Hepatic stellate cell (primary cell): ENCODE measurements around the gene ADCY5.
"Not testable (repeated sequence)": the region's sequence is repeated elsewhere in the genome, so short reads cannot be mapped to it uniquely, and the experiment has no call there.

Experiments used
- DNase-seq: peaks from one replicate; pipeline ENCODE4 v3.0.0; 2011; ENCODE audit warnings: low spot score

ADCY5 gene

DNA sequence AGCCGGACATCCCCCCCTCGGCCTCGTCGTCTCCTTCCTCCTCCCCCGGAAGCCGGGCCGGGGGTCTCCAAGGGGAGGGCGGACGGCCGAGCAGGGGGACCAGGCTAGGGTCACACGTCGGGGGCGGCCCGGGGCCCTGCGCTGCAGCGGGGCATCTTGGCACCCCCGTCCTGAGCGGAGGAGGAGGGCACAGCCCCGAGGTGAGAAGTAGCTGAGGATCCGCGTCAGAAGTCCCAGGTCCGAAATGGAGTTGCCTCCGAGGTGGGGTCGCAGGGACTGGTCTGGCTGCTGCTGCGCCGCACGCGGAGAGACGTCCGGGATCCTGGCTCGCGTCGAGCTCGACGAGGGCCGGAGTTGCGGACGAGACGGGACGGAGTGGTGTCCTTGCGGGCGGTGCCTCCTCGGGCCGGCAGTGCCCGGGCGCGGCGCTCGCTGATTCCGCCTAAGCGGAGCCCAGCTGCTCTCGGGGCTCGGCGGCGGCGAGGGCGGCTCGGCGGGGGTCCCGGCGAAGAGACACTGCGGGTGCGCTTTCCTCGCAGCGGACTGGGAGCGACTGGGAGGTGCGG, at the start of gene ADCY5:
Gene ADCY5 (minus strand): TSS at position 555 of the 566 bp plus-strand sequence. CDS start 545 bp downstream, at position 10.
- no peak for DNase-seq

DNA sequence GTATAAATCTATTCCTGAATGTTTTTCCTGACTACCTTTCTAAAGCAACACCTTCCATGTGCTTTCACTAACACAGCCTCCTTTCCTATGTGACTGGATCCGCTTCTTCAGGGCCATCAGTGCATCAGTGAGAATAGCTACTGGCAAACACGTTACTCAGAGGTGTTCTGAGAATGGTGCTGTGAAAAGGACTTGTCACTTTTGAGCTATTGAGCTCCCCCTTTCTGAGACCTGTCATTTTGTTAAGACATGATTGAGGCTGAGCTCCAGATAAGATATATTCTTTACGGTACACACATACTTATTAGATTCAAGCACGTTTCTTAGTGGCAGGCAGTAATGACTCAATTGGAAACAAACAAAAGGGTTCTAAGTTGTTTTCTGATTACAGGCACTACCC, 45.0 kb upstream of the ADCY5 start:
- no peak for DNase-seq

- DNase-seq = no peak
Observed at GRCh38 chr3:123491966-123492587, 43.2 kb upstream of the ADCY5 start.

DNA sequence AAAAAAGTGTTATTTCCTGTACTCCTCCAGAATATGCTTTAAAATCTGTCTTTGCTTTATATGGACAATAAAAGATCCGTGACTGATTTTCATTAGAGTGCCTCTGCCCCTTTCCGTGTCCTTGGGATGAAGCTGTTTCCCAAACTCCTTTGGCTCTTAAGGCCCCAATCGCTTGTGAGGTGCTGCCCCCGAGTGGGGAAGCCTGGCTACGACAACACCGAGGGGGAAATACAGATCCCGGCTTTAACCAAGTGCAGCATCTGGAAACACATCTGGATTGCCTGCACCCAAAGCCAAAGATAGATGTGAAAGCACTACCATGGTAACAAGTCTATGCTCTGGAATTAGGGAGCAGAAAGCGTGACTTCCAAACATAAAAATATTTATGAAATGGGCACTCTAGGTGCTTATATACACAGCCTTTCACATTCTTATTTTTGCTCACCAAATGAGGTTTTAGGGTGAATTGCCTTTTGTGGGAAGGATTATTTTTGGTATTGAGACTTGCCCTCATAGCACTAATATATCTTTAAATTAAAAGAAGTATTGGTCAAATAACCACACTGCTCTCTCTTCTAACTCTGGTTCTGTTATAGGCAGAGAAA, 40.6 kb upstream of the ADCY5 start:
- peak; percentile 71 for DNase-seq

- DNase-seq = no peak
Observed at GRCh38 chr3:123488645-123489347, 39.9 kb upstream of the ADCY5 start.

DNA sequence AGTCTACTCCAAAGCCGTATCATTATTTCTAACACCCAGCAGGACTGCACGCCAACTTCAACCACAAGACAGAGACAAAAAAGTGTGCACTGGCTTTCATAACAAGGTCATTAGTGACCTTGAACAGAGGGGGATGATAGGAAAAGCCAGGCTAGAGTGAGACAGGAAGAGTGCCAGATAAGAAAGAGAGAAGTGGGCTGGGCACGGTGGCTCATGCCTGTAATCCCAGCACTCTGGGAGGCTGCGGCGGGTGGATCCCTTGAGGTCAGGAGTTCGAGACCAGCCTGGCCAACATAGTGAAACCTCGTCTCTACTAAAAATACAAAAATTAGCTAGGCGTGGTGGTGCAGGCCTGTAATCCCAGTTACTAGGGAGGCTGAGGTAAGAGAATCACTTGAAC, 38.2 kb upstream of the ADCY5 start:
- not testable (repeated sequence) for DNase-seq

DNA sequence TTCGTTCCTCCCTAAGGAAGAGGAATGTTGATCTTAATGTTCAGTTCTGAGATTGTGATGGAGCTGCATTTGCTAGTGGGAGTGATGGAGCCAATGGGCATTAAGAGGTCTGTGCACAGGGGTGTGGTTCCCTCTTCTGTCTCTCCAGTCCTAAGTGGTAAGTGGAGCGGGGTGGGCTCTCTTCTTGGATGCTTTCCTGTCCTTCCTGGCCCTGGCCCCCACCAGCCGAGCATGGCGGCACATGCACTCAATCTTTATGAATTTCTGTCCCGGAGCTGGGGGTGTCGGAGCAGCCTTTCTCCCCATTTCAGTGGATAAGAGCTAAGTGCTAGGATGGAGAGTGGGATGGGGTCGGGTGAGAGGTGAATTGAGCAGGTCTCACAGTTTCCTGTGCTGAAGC, 37.6 kb upstream of the ADCY5 start:
- DNase-seq = no peak

GRCh38 chr3:123485551-123485950, 36.7 kb upstream of the ADCY5 start:
- no peak for DNase-seq

- DNase-seq = no peak
Observed at GRCh38 chr3:123483146-123483545, 34.3 kb upstream of the ADCY5 start.

- no peak for DNase-seq
Observed at GRCh38 chr3:123481722-123482457, 33.0 kb upstream of the ADCY5 start.

DNA sequence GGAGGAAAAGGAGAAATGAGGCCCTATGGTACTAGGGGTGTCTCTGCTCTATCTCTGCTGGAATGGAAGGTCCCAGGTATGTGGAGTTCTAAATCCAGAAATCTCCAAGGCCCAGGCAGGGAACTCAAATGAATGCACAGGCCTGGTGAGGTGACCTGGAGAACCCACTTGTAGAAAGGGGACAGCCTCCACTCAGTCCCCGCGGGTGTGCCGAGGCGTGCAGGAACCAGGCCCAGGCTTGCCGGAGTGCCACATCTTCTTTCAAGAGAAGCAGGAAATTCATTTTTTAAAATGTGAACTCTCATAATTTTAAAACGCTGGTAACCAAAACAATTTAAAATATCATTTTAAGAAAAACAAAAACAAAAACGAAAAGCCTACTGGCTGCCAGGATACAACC, 32.2 kb upstream of the ADCY5 start:
- DNase-seq = no peak

GRCh38 chr3:123480428-123480827, 31.5 kb upstream of the ADCY5 start:
- no peak for DNase-seq

- no peak for DNase-seq
Observed at GRCh38 chr3:123479891-123480290, 31.0 kb upstream of the ADCY5 start.

DNA sequence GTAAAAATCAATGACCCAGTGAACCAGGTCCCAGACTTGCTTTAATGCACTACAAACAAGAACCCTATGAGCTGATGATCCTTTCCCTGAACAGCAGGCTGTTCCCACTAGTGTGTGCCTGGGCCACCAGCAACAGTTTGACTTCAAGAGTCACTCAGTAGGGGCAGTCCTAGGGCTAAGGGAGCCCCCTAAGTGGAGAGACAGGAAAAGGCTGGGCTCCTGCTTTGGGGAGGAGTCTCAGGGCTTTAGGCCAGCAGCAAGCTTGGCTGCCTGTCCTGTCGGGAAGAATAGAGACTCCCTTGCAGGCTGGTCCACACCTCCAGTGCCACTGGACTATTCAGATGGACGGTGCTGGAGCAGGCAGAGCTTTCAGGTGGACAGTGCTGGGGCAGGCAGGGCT, 29.4 kb upstream of the ADCY5 start:
- no peak for DNase-seq

- DNase-seq = no peak
Observed at GRCh38 chr3:123476967-123477750, 28.3 kb upstream of the ADCY5 start.

DNA sequence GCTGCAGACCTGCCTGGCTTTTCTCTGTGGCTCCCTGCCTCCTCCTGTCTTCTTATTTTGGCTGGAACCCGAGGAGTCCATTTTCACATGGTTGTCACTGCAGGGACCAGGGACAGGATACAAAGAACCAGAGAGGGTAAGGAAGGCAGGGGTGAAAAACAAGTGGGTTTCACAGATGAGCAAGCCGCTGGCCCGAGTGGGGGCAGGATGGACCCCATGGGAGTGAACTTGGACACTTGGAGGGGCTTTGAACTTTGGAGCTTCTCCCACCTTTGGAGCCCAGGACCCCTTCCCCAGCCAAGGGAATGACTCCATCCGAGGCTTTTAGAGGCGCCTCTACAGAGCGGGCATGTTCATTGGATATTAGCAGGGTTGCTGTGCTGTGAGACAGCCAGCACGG, 26.9 kb upstream of the ADCY5 start:
- DNase-seq = no peak

GRCh38 chr3:123471106-123471505, 22.2 kb upstream of the ADCY5 start:
- no peak for DNase-seq

DNA sequence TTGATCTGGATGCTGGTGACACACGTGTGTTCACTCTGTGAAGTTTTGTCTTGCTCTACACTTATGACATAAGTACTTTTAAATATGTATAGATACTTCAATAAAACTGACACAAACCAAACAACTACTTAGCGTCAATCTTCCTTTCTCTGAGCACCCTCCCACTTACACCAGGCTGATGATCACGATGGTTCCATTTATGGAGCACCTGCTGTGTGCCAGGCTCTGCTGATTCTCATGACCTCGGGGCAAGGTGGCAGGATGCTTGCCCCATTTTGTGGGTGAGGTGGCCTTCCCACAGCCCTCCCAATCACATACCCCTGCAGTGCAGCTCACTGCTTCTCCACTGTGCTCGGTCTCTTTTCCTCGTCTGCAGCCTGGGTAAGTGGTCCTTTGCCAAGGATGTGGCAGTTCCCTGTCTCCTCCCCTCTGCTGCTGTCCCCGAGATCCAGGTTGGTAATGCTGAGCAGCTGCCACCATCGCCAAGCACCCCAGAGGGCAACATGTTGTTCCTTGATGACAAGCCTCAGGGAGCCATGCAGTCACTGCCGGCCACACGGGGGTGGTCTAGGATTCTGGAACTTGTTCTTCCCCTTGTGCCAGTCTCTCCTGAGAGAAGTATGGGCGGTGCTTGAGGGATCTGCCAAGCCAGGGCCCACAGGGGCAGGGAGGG, 20.6 kb upstream of the ADCY5 start:
- DNase-seq = no peak

DNA sequence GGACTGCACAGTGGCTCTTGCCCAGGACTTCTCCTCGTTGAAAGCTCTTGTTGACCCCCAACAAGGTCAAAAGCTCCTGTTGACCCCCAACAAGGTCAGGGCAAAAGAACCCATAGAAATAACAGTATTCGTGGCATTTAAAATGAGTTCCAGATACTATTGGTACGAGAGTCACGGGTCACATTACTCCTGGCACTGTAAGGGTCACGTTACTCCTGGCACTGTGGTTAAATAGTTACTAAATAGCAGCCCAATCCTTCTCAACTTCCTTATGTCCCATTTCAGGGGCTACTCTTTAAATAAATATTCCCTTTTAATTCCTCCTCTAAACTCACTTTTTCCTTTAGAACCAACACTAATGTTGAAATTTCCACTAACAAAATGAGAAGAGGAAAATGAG, 18.2 kb upstream of the ADCY5 start:
- DNase-seq = no peak

DNA sequence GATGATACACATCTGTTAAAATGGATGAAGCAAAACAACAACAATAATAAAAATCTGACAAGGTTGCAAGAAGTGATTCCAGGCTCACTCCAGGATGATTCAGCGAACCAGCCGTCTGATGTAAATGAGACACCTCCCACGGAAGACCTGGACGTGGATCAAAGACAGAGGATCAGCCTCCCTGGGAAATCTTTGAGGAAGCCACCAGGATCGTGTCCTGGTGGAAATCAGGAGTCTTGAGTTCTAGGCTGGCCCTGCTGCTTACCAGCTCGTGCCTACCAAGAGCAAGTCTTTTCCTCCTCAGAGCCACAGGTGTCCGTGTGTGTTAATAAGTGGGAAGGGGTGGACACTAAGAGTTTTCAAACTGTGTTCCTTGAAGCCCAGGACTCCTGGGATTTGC, 15.3 kb upstream of the ADCY5 start:
- DNase-seq = no peak

DNA sequence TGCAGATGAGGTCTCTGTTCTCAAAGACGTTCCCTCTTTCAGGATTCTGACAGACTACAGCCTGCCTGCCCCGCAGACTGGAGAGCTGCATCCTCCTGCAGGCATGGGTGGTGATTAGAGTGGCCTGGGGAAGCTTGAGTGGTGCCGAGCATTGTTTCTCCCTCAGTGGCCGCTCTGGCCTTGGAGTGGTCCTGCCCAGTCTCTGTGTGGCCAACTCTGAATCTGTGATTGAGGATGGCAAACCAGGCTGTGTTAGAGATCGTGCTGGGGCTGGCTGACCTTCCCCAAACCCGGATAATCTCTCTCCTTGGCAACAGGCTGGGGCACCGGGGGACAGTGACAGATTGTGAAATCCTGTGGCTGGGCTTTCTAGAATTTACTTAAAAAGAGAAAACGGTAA, 11.0 kb upstream of the ADCY5 start:
- no peak for DNase-seq
